ENCODE measurements around the gene ZNF831. TPM values are rescaled to one million over a fixed set of nuclear protein-coding genes. Genes with fewer than 3 reads are reported as not detected.

ZNF831 gene
- total and polyA plus RNA-seq, 11 donors, result 0.02 to 0.77 (median 0.06) TPM; not detected in 2

- H3K27ac ChIP-seq, result no peak overlapping the region
- intact Hi-C loops (cut with DNase I), result no loop called here
- peaks cover 0 to 13% (median 0%) of the 10 kb centered on the region in 9 donors for H3K27me3 ChIP-seq
- peaks cover 0 to 34% (median 11%) of the 10 kb centered on the region in 12 donors for H3K4me1 ChIP-seq
- ATAC-seq (no peak), DNase-seq (no peak)
- WGBS, 4 donors, result 70 to 77% (median 74%) methylated on average over 6 of the region's 6 CpGs
- H3K9me3 ChIP-seq, result no peaks in the 10 kb centered on the region
- no peak overlapping the region for H3K4me3 ChIP-seq
- H3K36me3 ChIP-seq, result no peaks in the 10 kb centered on the region
- TF ChIP-seq CTCF (IDR thresholded peaks at IDR 0.05) (no peak), POLR2A (IDR thresholded peaks at IDR 0.05) (no peak)
Observed at GRCh38 chr20:59157064-59157463, 6.6 kb upstream of the ZNF831 start.

- no peaks in the 10 kb centered on the region for H3K36me3 ChIP-seq
- H3K27ac ChIP-seq, result no peak overlapping the region
- intact Hi-C loops (cut with DNase I), result no loop called here
- DNase-seq (no peak), ATAC-seq (no peak)
- H3K27me3 ChIP-seq, result peaks cover 0 to 13% (median 0%) of the 10 kb centered on the region in 9 donors
- H3K4me3 ChIP-seq, result no peak overlapping the region
- no peaks in the 10 kb centered on the region for H3K9me3 ChIP-seq
- TF ChIP-seq POLR2A (IDR thresholded peaks at IDR 0.05) (no peak), CTCF (IDR thresholded peaks at IDR 0.05) (no peak)
- peaks cover 0 to 33% (median 10%) of the 10 kb centered on the region in 12 donors for H3K4me1 ChIP-seq
Observed at GRCh38 chr20:59157531-59157930, 6.1 kb upstream of the ZNF831 start.

GRCh38 chr20:59157961-59158541 lies 5.6 kb upstream of the ZNF831 start:
- no peak for TF ChIP-seq CTCF (IDR thresholded peaks at IDR 0.05)
- TF ChIP-seq POLR2A (IDR thresholded peaks at IDR 0.05), result no peak
- no peak for ATAC-seq

GRCh38 chr20:59158673-59159072 lies 4.9 kb upstream of the ZNF831 start:
- H3K9me3 ChIP-seq, result no peaks in the 10 kb centered on the region
- intact Hi-C loops (cut with DNase I), result no loop called here
- TF ChIP-seq CTCF (IDR thresholded peaks at IDR 0.05), result no peak
- no peak for TF ChIP-seq POLR2A (IDR thresholded peaks at IDR 0.05)
- H3K27me3 ChIP-seq, result peaks cover 0 to 13% (median 0%) of the 10 kb centered on the region in 9 donors
- ATAC-seq (no peak), DNase-seq (no peak)
- peaks cover 0 to 23% (median under 1%) of the 10 kb centered on the region in 12 donors for H3K4me1 ChIP-seq
- H3K27ac ChIP-seq, result no peak overlapping the region
- no peak overlapping the region for H3K4me3 ChIP-seq
- no peaks in the 10 kb centered on the region for H3K36me3 ChIP-seq
- WGBS, 4 donors, result 86 to 94% (median 90%) methylated on average over 6 of the region's 6 CpGs

More at GRCh38 chr20:59157961-59158541, 5.6 kb upstream of the ZNF831 start:
- no peaks in the 10 kb centered on the region for H3K9me3 ChIP-seq
- no peak overlapping the region for H3K27ac ChIP-seq
- DNase-seq, result no peak
- peaks cover 0 to 13% (median 0%) of the 10 kb centered on the region in 9 donors for H3K27me3 ChIP-seq
- no peaks in the 10 kb centered on the region for H3K36me3 ChIP-seq
- peaks cover 0 to 27% (median 5%) of the 10 kb centered on the region in 12 donors for H3K4me1 ChIP-seq
- WGBS, 4 donors, result 48 to 58% (median 55%) methylated on average over 12 of the region's 12 CpGs
- H3K4me3 ChIP-seq, result no peak overlapping the region
- intact Hi-C loops (cut with DNase I), result no loop called here

All from heart left ventricle (tissue), 16 donors.